MCF 10A (cell line): ENCODE measurements around the gene PPP2R2B. TPM values are rescaled to one million over a fixed set of nuclear protein-coding genes. Genes with fewer than 3 reads are reported as not detected.

ENCODE experiments used
- BruUV-seq: library from RNA; stranded (reverse); fragments of 400-500 nt; replicated peaks from 2 replicates; lab custom pipeline; 2021; lab: Mats Ljungman, UMichigan
- CTCF ChIA-PET: fragments of 300-600 bp; sonication (Branson Sonifier 250); formaldehyde crosslinking; extraction: SDS; loops from one replicate; lab custom pipeline; 2021; ENCODE audit warnings: antibody characterized with exemption, inconsistent platforms; lab: Yijun Ruan, JAX
- POLR2A ChIA-PET: fragments of 300-600, 350-650 bp; sonication (Branson Sonifier 250); formaldehyde crosslinking; extraction: SDS; loops from one replicate; lab custom pipeline; 2020; ENCODE audit warnings: antibody characterized with exemption, inconsistent platforms; lab: Yijun Ruan, JAX
- DNase-seq: peaks from one replicate; pipeline ENCODE4 v3.0.0-alpha.2; 2018; ENCODE audit not compliant: unreplicated experiment
- H3K27ac Mint-ChIP-seq: one replicate; pipeline ENCODE4 v1.8.0; 2022; ENCODE audit warnings: mild to moderate bottlenecking, low read depth, mixed read lengths; ENCODE audit not compliant: unreplicated experiment
- H3K27me3 Mint-ChIP-seq: one replicate; pipeline ENCODE4 v1.8.0; 2022; ENCODE audit warnings: mixed read lengths; ENCODE audit not compliant: insufficient read depth, unreplicated experiment
- H3K36me3 Mint-ChIP-seq: one replicate; pipeline ENCODE4 v1.8.0; 2022; ENCODE audit warnings: mild to moderate bottlenecking, moderate library complexity, mixed read lengths; ENCODE audit not compliant: insufficient read depth, unreplicated experiment
- H3K4me1 Mint-ChIP-seq: one replicate; pipeline ENCODE4 v1.8.0; 2022; ENCODE audit warnings: mixed read lengths; ENCODE audit not compliant: insufficient read depth, unreplicated experiment
- H3K4me3 Mint-ChIP-seq: one replicate; pipeline ENCODE4 v1.8.0; 2022; ENCODE audit warnings: mild to moderate bottlenecking, moderate library complexity, mixed read lengths; ENCODE audit not compliant: unreplicated experiment
- H3K9me3 Mint-ChIP-seq: one replicate; pipeline ENCODE4 v1.8.0; 2022; ENCODE audit warnings: mixed read lengths; ENCODE audit not compliant: unreplicated experiment
- CTCF ChIP-seq: fragments of 200-600 bp; IDR thresholded peaks from one replicate; pipeline ENCODE4 v1.8.0; 2022; ENCODE audit warnings: antibody characterized with exemption, mild to moderate bottlenecking; ENCODE audit not compliant: unreplicated experiment
- intact Hi-C: fragments of 100-400 bp; cut with micrococcal nuclease; formaldehyde crosslinking; loops from 2 replicates; pipeline ENCODE4 v1.14.1; 2022
- total RNA-seq: library from RNA; stranded (reverse); gene quantifications from 2 replicates; pipeline ENCODE4 v1.2.3, GENCODE V29; 2022

The PPP2R2B gene
- total RNA-seq, 1 experiment from 2014 or later = 0.54 TPM

DNA sequence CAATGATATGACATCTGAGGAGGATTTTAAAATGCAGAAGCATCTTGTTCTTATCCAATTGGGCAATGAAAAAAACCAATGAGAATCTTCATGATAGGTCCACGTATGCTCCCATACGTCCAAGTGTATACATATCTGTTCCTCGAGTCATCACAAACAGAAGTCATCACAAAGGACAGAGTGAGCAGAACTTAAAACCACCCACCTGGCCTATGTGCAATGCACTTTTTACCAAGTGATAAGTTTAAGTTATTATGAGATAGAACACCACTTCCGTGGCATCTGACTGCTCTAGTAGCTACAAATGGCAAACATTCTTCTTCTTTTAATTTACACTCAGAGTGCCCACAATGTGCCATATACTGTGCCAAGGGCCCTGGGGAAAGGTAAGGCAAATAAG lies 82.4 kb downstream of the PPP2R2B start:
- Mint-ChIP-seq H3K27me3 (peaks cover 41% of the 10 kb centered on the region), H3K4me1 (no peaks in the 10 kb centered on the region), H3K27ac (no peak overlapping the region), H3K4me3 (no peak overlapping the region), H3K9me3 (no peaks in the 10 kb centered on the region), H3K36me3 (no peaks in the 10 kb centered on the region)
- ChIA-PET CTCF (interaction anchor here (0.5 kb wide), 1 partner anchor 90 kb away, joined by 3 read pairs; no protein-coding TSS in a partner anchor), POLR2A (interaction anchor here (0.6 kb wide), 1 partner anchor 123 kb away, joined by 3 read pairs; no protein-coding TSS in a partner anchor)
- intact Hi-C loops = no loop called here
- DNase-seq = no peak
- TF ChIP-seq CTCF = no peak
- no TSS peak for BruUV-seq

GRCh38 chr5:146794326-146795029 lies 84.1 kb downstream of the PPP2R2B start:
- no peak overlapping the region for H3K27ac Mint-ChIP-seq
- no TSS peak for BruUV-seq
- peaks cover 28% of the 10 kb centered on the region for H3K27me3 Mint-ChIP-seq
- DNase-seq = no peak
- CTCF ChIA-PET = interaction anchor here (0.5 kb wide), 1 partner anchor 103 kb away, joined by 5 read pairs; no protein-coding TSS in a partner anchor
- H3K4me1 Mint-ChIP-seq = no peaks in the 10 kb centered on the region
- no peaks in the 10 kb centered on the region for H3K36me3 Mint-ChIP-seq
- POLR2A ChIA-PET = no interaction called here
- intact Hi-C loops = no loop called here
- no peak overlapping the region for H3K4me3 Mint-ChIP-seq
- TF ChIP-seq CTCF = no peak
- no peaks in the 10 kb centered on the region for H3K9me3 Mint-ChIP-seq

- no peak overlapping the region for H3K4me3 Mint-ChIP-seq
- no peaks in the 10 kb centered on the region for H3K4me1 Mint-ChIP-seq
- DNase-seq = no peak
- peaks cover 21% of the 10 kb centered on the region for H3K27me3 Mint-ChIP-seq
- no peak overlapping the region for H3K27ac Mint-ChIP-seq
- no TSS peak for BruUV-seq
- intact Hi-C loops = no loop called here
- ChIA-PET CTCF (interaction anchor here (0.5 kb wide), 1 partner anchor 102 kb away, joined by 5 read pairs; no protein-coding TSS in a partner anchor), POLR2A (no interaction called here)
- no peak for TF ChIP-seq CTCF
- H3K9me3 Mint-ChIP-seq = no peaks in the 10 kb centered on the region
- no peaks in the 10 kb centered on the region for H3K36me3 Mint-ChIP-seq
These were observed 84.8 kb downstream of the PPP2R2B start for GRCh38 chr5:146793709-146794108.

DNA sequence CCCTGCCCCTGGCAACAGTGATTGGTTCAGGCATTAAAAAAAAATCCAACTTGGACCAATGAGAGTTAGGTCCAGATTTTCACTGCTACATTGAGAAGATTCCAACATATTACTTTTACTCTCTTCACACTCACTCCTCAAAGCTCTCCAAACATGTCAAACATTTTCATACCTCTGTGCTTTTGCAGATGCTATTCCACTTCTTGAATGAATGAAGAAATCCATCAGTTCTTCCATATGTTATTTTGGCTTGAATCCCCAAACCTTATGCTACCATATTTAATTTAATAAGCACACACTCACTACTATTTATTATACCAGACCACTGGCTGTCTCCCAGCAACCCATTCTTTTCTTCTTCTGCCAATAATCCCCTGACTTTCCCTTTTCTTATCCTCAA lies 87.1 kb downstream of the PPP2R2B start:
- intact Hi-C loops = no loop called here
- ChIA-PET CTCF (interaction anchor here (0.6 kb wide), 1 partner anchor 432 kb away, joined by 3 read pairs; no protein-coding TSS in a partner anchor), POLR2A (no interaction called here)
- no peak overlapping the region for H3K27ac Mint-ChIP-seq
- no peak for DNase-seq
- H3K4me3 Mint-ChIP-seq = no peak overlapping the region
- no TSS peak for BruUV-seq
- H3K36me3 Mint-ChIP-seq = no peaks in the 10 kb centered on the region
- no peaks in the 10 kb centered on the region for H3K9me3 Mint-ChIP-seq
- no peak for TF ChIP-seq CTCF
- H3K27me3 Mint-ChIP-seq = peaks cover 16% of the 10 kb centered on the region
- H3K4me1 Mint-ChIP-seq = no peaks in the 10 kb centered on the region
